SHP77 (cell line): ENCODE results near the gene ATP1B2.
"Not testable (repeated sequence)": the region's sequence is repeated elsewhere in the genome, so short reads cannot be mapped to it uniquely, and the experiment has no call there.

Source experiments
- DNase-seq, 2 experiments: peaks; one replicate each; lab custom pipeline; 2025; lab: John Stamatoyannopoulos, UW

The ATP1B2 gene

GRCh38 chr17:7634384-7634783 is 16.3 kb upstream of the ATP1B2 start:
- peak; percentile 61 to 62 for DNase-seq

- no peak for DNase-seq
Observed at GRCh38 chr17:7636163-7636562, 14.6 kb upstream of the ATP1B2 start.

GRCh38 chr17:7640783-7641182 is 9.9 kb upstream of the ATP1B2 start:
- DNase-seq = no peak

- not testable (repeated sequence) for DNase-seq
Observed at GRCh38 chr17:7641635-7642034, 9.1 kb upstream of the ATP1B2 start.

GRCh38 chr17:7644775-7645174 is 6.0 kb upstream of the ATP1B2 start:
- DNase-seq = no peak

GRCh38 chr17:7646457-7646856 is 4.3 kb upstream of the ATP1B2 start:
- DNase-seq = no peak

GRCh38 chr17:7647018-7647417 is 3.7 kb upstream of the ATP1B2 start:
- no peak for DNase-seq

DNA sequence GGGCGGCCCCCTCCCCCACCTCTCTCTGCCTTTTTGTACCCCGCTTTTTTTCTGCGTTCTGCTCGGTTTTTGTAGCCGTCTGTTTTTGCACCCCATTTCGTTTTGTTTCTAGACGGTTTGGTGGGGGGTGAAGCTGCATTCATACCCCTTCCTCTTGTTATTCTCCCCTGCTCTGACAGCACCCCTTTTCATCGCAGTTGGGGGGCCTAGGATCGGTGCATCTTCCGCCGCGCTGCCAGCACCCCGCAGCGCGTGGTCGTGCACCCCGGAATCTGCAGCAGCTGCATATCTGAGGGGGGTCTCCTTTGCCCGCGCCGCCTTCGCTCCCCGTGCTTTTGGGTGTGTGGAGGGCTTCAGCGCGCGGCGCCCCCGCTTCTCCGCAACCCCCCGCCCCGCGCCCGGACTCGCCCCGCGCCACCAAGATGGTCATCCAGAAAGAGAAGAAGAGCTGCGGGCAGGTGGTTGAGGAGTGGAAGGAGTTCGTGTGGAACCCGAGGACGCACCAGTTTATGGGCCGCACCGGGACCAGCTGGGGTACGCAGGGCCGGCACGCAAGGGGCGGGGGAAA is 455 bp downstream of the ATP1B2 start:
- DNase-seq = no peak

- DNase-seq = no peak
Observed at GRCh38 chr17:7651665-7652387, 1.1 kb downstream of the ATP1B2 start.

DNA sequence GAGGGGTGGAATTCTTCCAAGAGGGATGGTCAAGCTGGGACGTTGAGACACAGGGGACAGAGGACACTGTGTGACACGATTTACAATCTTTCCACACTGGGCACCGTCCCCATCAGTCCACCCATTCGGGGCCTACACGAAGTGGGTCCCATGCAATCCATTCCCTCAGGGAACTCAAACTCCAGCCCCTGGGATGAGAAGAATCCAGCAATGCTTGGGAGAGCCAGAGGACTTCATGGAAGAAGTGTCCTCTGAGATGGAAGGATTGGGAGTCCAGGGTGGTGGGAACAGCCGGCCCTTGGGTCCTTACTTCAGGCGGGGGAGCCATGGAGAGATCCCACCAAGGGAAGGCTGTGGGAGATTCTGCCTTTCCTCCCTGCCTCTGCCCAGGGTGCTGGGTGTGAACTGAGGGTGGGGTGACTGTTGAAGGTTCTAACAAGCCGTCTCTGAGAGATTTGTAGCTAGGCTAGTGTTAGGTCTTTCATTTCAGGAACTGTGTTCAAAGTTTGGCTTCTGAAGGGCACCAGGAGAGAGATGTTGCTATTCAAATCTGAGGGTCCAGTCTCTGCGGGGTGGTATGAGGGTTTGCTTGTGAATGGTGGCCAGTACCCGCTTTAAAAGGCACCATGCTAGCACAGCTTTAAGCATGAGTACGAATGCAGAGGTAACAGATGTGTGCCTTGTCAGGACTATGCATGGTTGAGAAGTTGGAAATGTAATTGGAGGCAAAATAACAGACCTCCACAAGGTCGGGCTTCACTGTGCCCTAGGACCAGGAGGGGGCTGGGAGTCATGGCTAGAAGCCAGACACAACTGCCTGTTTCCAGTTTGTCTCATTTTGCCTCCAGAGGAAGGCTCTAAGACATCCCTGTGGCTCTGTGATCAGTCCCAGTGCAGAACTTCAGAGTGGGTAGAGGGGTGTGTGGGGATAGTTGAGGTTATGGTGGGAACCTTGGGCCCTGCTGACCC is 1.9 kb downstream of the ATP1B2 start:
- no peak for DNase-seq

- no peak for DNase-seq
Observed at GRCh38 chr17:7654832-7655540, 4.3 kb downstream of the ATP1B2 start.

- no peak for DNase-seq
Observed at GRCh38 chr17:7655541-7655840, 4.8 kb downstream of the ATP1B2 start.

- no peak for DNase-seq
Observed at GRCh38 chr17:7656958-7657609, 6.4 kb downstream of the ATP1B2 start.

DNA sequence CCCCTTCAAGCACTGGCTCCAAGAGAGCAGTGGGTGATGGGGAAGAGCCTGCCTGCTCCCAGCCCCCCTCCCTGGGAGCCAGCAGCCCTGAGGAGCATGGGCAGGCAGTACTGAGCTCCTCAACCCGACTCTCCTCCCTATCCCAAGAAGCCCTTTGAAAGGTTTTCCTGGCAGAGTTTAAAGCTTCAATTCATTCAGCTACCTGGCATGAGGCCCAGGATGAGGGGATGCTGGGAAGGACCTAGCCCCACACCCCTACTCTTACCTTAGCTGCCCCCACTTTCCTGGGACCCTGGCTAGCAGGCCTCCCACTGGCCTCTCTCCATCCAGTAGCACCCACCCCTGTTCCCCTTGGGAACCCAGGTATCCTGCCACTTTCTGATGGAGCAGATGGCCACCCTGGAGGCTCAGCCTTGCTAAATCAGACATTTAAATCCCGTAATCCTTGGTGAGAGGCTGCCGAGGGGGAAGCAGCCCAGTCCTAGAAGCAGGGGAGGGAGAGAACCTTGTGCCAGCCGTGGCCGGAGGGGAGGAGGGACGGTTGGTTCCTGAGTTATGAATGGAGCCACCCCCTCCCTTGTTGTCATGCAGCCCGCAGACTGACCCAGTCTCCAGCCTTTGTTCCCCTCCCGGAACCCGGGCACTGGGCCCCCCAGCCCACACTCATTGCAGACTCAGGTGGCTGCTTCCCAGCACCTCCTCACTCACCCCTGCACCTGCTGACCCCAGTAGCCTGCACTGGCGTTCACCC is 17.1 kb downstream of the ATP1B2 start:
- DNase-seq = no peak

DNA sequence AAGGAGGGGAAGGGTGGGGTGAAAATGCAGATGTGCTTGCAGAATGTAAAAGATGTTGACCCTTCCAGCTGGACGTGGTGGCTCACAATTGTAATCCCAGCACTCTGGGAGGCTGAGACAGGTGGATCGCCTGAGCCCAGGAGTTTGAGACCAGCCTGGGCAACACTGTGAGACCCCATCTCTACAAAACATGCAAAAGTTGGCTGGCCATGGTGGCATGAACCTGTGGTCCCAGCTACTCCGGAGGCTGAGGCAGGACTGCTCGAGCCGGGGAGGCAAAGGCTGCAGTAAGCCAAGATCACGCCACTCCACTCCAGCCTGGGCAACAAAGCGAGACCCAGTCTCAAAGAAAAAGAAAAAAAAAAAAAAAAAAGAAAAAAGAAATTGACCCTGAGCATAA is 17.8 kb downstream of the ATP1B2 start:
- DNase-seq = no peak

DNA sequence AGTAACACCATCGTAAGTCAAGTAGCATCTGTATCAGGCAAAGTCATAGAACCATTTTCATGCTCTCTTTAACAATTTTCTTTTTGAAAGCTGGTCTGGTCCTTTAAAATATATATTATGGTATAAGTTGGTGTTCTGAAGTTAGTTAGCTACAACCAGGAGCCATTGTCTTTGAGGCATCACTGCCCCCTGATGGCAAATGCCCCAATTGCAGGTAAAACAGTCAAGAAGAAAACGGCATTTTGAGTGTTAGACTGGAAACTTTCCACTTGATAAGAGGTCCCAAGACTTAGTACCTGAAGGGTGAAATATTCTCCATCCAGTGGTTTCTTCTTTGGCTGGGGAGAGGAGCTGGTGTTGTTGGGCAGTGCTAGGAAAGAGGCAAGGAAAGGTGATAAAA is 22.5 kb downstream of the ATP1B2 start:
- peak in 1 of 2 experiments; percentile 39 for DNase-seq

DNA sequence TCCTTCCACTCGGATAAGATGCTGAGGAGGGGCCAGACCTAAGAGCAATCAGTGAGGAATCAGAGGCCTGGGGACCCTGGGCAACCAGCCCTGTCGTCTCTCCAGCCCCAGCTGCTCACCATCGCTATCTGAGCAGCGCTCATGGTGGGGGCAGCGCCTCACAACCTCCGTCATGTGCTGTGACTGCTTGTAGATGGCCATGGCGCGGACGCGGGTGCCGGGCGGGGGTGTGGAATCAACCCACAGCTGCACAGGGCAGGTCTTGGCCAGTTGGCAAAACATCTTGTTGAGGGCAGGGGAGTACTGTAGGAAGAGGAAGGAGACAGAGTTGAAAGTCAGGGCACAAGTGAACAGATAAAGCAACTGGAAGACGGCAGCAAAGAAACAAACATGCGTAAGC is 24.2 kb downstream of the ATP1B2 start:
- no peak for DNase-seq

GRCh38 chr17:7676533-7676932 is 25.8 kb downstream of the ATP1B2 start:
- DNase-seq = no peak

DNA sequence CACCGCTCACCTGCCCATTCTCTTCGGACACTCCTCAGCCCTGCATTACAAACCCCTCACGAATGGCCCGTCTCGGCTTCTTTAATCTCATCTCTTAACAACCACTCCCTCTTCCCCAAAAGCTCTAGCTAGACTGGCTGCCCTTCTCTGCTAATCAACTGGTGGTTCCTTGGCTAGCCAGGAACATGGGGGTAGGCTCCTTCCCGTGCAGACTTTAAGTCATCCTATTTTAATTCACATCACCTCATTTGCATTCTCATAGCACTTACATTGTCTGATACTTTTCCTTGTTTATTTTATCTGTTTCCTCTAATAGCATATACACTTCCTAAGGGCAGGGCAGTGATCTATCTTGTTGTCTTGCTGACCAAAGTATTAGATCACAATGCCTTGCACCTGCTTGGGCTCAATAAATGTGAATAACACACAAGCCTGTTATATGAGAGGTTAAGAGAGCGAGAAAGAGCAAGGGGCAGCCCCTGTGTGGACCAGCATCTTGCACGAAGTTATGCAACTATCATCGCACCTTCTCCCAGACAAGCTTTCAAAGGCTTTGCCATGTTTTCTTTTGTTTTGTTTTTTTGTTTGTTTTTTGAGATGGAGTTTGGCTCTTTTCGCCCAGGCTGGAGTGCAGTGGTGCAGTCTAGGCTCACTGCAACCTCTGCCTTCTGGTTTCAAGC is 26.8 kb downstream of the ATP1B2 start:
- no peak for DNase-seq

- DNase-seq = no peak
Observed at GRCh38 chr17:7684851-7685532, 34.3 kb downstream of the ATP1B2 start.
